GM12878 (cell line): ENCODE measurements around the gene NSG1.

ENCODE experiments used
- BRCA1 ChIP-seq: IDR thresholded peaks from 2 replicates; pipeline ENCODE4 v1.6.1; 2011; ENCODE audit warnings: low read depth, low read length, improper control_type of control experiment
- CHD2 ChIP-seq: IDR thresholded peaks from 2 replicates; pipeline ENCODE4 v1.6.1; 2011; ENCODE audit warnings: low read depth, low read length, improper control_type of control experiment, borderline replicate concordance
- CREB1 ChIP-seq: IDR thresholded peaks from 2 replicates; pipeline ENCODE4 v1.6.1; 2012; ENCODE audit warnings: low read depth, mild to moderate bottlenecking, inconsistent platforms
- EGR1 ChIP-seq, 2 experiments: IDR thresholded peaks; 1 replicate in 1 of 2; 2 replicates in 1 of 2; pipeline ENCODE4 v1.6.1; 2011 to 2012; ENCODE audit warnings: low read depth in 2 of 2, low read length in 2 of 2, borderline replicate concordance in 1 of 2, mild to moderate bottlenecking in 1 of 2, moderate library complexity in 1 of 2
- GABPA ChIP-seq: IDR thresholded peaks from 2 replicates; pipeline ENCODE4 v1.6.1; 2014; ENCODE audit warnings: antibody characterized with exemption, low read depth, mild to moderate bottlenecking, inconsistent platforms
- POLR2AphosphoS5 ChIP-seq: IDR thresholded peaks from 2 replicates; pipeline ENCODE4 v1.6.1; 2011; ENCODE audit warnings: mild to moderate bottlenecking, low read length, inconsistent platforms
- SP1 ChIP-seq: IDR thresholded peaks from one replicate; pipeline ENCODE4 v1.6.1; 2011; ENCODE audit warnings: low read depth, low read length
- TCF12 ChIP-seq: IDR thresholded peaks from 2 replicates; pipeline ENCODE4 v1.6.1; 2011; ENCODE audit warnings: low read depth, mild to moderate bottlenecking, low read length
- YY1 ChIP-seq: IDR thresholded peaks from 2 replicates; pipeline ENCODE4 v1.6.1; 2011; ENCODE audit warnings: low read depth, mild to moderate bottlenecking, low read length
- ZNF384 ChIP-seq: IDR thresholded peaks from 2 replicates; pipeline ENCODE4 v1.6.1; 2012; ENCODE audit warnings: low read depth, mild to moderate bottlenecking, low read length, improper control_type of control experiment, borderline replicate concordance
- TF ChIP-seq, protein P1 (sequence below): IDR thresholded peaks from 2 replicates; pipeline ENCODE4 v1.6.1; 2012; ENCODE audit warnings: low read depth, low read length, improper control_type of control experiment
- TF ChIP-seq, protein P2 (sequence below), 3 experiments: IDR thresholded peaks in 2 of 3; conservative IDR thresholded peaks in 1 of 3; 2 replicates each; pipeline ENCODE4 v1.5.1; 2011; ENCODE audit warnings: low read depth in 3 of 3, low read length in 3 of 3, mild to moderate bottlenecking in 3 of 3, control low read depth in 2 of 3, moderate library complexity in 2 of 3, inconsistent platforms in 1 of 3, mixed read lengths in 1 of 3; ENCODE audit not compliant: control insufficient read depth in 2 of 3, insufficient read depth in 1 of 3; ENCODE audit errors: extremely low read depth in 1 of 3
- TF ChIP-seq, protein P3 (sequence below): IDR thresholded peaks from 2 replicates; pipeline ENCODE4 v1.6.1; 2012; ENCODE audit warnings: mild to moderate bottlenecking, low read depth, low read length

DNA sequence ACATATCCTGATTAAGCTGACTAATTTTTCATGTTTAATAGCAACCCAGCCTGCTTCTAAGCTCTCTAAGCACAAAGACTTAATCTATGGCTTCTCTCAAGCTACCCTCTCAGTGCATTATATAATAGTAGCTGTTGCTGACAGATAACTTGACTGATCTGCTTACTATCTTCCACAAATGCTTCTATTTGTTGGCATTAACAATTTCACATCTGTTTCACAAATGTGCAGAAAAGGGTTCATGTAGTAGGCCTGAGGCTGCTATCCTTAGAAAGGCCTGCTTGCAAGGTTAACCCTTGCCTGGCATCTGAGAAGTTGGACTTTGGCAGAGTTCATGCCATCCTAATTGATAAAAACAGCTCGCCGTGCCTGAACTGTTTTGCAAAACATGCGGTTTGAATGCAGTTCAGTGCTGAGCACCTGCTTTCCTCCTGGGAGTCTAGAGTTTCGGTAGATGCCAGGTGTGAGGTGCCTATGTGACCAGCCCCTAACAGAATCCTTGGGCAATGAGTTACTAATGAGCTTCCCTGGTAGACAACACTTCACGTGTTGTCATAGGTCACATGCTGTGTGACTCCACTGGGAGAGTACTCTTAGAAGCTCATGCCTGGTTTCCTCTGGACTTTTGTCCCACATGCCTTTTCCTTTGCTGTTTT lies 68.4 kb downstream of the NSG1 start:
- TF ChIP-seq, protein P1, sequence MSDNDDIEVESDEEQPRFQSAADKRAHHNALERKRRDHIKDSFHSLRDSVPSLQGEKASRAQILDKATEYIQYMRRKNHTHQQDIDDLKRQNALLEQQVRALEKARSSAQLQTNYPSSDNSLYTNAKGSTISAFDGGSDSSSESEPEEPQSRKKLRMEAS, result no peak
- TF ChIP-seq TCF12 (no peak), BRCA1 (no peak), CHD2 (no peak), ZNF384 (no peak), GABPA (no peak), POLR2AphosphoS5 (no peak), YY1 (no peak), EGR1 (IDR thresholded peaks at IDR 0.05; ENCODE audit: borderline replicate concordance in 1 of 2, low read depth in 2 of 2, low read length in 2 of 2) (no peak), SP1 (no peak), CREB1 (no peak)
- TF ChIP-seq, protein P2, sequence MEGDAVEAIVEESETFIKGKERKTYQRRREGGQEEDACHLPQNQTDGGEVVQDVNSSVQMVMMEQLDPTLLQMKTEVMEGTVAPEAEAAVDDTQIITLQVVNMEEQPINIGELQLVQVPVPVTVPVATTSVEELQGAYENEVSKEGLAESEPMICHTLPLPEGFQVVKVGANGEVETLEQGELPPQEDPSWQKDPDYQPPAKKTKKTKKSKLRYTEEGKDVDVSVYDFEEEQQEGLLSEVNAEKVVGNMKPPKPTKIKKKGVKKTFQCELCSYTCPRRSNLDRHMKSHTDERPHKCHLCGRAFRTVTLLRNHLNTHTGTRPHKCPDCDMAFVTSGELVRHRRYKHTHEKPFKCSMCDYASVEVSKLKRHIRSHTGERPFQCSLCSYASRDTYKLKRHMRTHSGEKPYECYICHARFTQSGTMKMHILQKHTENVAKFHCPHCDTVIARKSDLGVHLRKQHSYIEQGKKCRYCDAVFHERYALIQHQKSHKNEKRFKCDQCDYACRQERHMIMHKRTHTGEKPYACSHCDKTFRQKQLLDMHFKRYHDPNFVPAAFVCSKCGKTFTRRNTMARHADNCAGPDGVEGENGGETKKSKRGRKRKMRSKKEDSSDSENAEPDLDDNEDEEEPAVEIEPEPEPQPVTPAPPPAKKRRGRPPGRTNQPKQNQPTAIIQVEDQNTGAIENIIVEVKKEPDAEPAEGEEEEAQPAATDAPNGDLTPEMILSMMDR (IDR thresholded peaks at IDR 0.05 in 2 of 3, conservative IDR thresholded peaks at IDR 0.05 in 1 of 3; ENCODE audit: control insufficient read depth in 2 of 3, extremely low read depth in 1 of 3, insufficient read depth in 1 of 3, low read depth in 3 of 3, low read length in 3 of 3), result no peak
- TF ChIP-seq, protein P3, sequence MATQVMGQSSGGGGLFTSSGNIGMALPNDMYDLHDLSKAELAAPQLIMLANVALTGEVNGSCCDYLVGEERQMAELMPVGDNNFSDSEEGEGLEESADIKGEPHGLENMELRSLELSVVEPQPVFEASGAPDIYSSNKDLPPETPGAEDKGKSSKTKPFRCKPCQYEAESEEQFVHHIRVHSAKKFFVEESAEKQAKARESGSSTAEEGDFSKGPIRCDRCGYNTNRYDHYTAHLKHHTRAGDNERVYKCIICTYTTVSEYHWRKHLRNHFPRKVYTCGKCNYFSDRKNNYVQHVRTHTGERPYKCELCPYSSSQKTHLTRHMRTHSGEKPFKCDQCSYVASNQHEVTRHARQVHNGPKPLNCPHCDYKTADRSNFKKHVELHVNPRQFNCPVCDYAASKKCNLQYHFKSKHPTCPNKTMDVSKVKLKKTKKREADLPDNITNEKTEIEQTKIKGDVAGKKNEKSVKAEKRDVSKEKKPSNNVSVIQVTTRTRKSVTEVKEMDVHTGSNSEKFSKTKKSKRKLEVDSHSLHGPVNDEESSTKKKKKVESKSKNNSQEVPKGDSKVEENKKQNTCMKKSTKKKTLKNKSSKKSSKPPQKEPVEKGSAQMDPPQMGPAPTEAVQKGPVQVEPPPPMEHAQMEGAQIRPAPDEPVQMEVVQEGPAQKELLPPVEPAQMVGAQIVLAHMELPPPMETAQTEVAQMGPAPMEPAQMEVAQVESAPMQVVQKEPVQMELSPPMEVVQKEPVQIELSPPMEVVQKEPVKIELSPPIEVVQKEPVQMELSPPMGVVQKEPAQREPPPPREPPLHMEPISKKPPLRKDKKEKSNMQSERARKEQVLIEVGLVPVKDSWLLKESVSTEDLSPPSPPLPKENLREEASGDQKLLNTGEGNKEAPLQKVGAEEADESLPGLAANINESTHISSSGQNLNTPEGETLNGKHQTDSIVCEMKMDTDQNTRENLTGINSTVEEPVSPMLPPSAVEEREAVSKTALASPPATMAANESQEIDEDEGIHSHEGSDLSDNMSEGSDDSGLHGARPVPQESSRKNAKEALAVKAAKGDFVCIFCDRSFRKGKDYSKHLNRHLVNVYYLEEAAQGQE, result no peak
